Activated naive CD4-positive, alpha-beta T cell treated with anti-CD3 and anti-CD28 coated beads, Interleukin-2, amount 10 ng/mL, durations not matched to agents 7 days and 5 days (primary cell): Measurements from ENCODE around the gene ZCCHC3.

Experiments
- CTCF ChIA-PET: fragments of 350-600 bp; sonication (Branson Sonifier 250); formaldehyde crosslinking; loops from one replicate; lab custom pipeline; 2021; ENCODE audit warnings: antibody characterized with exemption; lab: Charles Lee
- DNase-seq: peaks from one replicate; pipeline ENCODE4 v3.0.0-alpha.2; 2020
- H3K27ac Mint-ChIP-seq: one replicate; pipeline ENCODE4 v1.8.0; 2021; ENCODE audit warnings: mild to moderate bottlenecking, moderate library complexity, mixed read lengths
- H3K27me3 Mint-ChIP-seq: one replicate; pipeline ENCODE4 v1.8.0; 2021; ENCODE audit warnings: mild to moderate bottlenecking, mixed read lengths
- H3K36me3 Mint-ChIP-seq: one replicate; pipeline ENCODE4 v1.8.0; 2021; ENCODE audit warnings: mixed read lengths
- H3K4me1 Mint-ChIP-seq: one replicate; pipeline ENCODE4 v1.8.0; 2021; ENCODE audit warnings: mixed read lengths
- H3K4me3 Mint-ChIP-seq: one replicate; pipeline ENCODE4 v1.8.0; 2021; ENCODE audit warnings: mild to moderate bottlenecking, moderate library complexity, mixed read lengths
- H3K9me3 Mint-ChIP-seq: one replicate; pipeline ENCODE4 v1.8.0; 2021; ENCODE audit warnings: mixed read lengths

The ZCCHC3 gene

GRCh38 chr20:312866-313265 is 15.5 kb downstream of the ZCCHC3 start:
- CTCF ChIA-PET = interaction anchor here (1.7 kb wide), 2 partner anchors 18 to 41 kb away, joined by 3 to 5 read pairs; no protein-coding TSS in a partner anchor
- Mint-ChIP-seq H3K27ac (no peak overlapping the region), H3K4me1 (peaks cover 19% of the 10 kb centered on the region), H3K36me3 (no peaks in the 10 kb centered on the region), H3K27me3 (peaks cover 12% of the 10 kb centered on the region), H3K9me3 (no peaks in the 10 kb centered on the region), H3K4me3 (no peak overlapping the region)
- no peak for DNase-seq

GRCh38 chr20:313402-313801 is 16.0 kb downstream of the ZCCHC3 start:
- Mint-ChIP-seq H3K36me3 (no peaks in the 10 kb centered on the region), H3K27me3 (peaks cover 12% of the 10 kb centered on the region), H3K9me3 (no peaks in the 10 kb centered on the region), H3K4me1 (peaks cover 19% of the 10 kb centered on the region), H3K27ac (no peak overlapping the region), H3K4me3 (no peak overlapping the region)
- CTCF ChIA-PET = interaction anchor here (1.4 kb wide), 1 partner anchor 18 kb away, joined by 4 read pairs; no protein-coding TSS in a partner anchor
- DNase-seq = no peak

GRCh38 chr20:313948-314347 is 16.6 kb downstream of the ZCCHC3 start:
- Mint-ChIP-seq H3K4me1 (peaks cover 19% of the 10 kb centered on the region), H3K27me3 (peaks cover 12% of the 10 kb centered on the region), H3K36me3 (no peaks in the 10 kb centered on the region), H3K9me3 (no peaks in the 10 kb centered on the region), H3K27ac (no peak overlapping the region), H3K4me3 (no peak overlapping the region)
- CTCF ChIA-PET = interaction anchor here (1.4 kb wide), 1 partner anchor 17 kb away, joined by 4 read pairs; no protein-coding TSS in a partner anchor
- DNase-seq = no peak

GRCh38 chr20:316316-317068 is 19.1 kb downstream of the ZCCHC3 start:
- CTCF ChIA-PET = no interaction called here
- no peak for DNase-seq
- no peak overlapping the region for H3K27ac Mint-ChIP-seq
- peaks cover 3% of the 10 kb centered on the region for H3K4me1 Mint-ChIP-seq
- H3K27me3 Mint-ChIP-seq = peaks cover 8% of the 10 kb centered on the region
- no peaks in the 10 kb centered on the region for H3K36me3 Mint-ChIP-seq
- H3K4me3 Mint-ChIP-seq = no peak overlapping the region
- no peaks in the 10 kb centered on the region for H3K9me3 Mint-ChIP-seq

GRCh38 chr20:324177-325044 is 27.0 kb downstream of the ZCCHC3 start:
- Mint-ChIP-seq H3K4me1 (peaks cover 34% of the 10 kb centered on the region), H3K27ac (peak overlapping the region; percentile 93), H3K27me3 (peaks cover 33% of the 10 kb centered on the region), H3K4me3 (peak overlapping the region; percentile 87), H3K36me3 (peaks cover 2% of the 10 kb centered on the region), H3K9me3 (no peaks in the 10 kb centered on the region)
- DNase-seq = peak; percentile 93
- CTCF ChIA-PET = interaction anchor here (0.8 to 1.8 kb wide), 4 partner anchors 14 to 44 kb away, joined by 3 to 6 read pairs (median 4); no protein-coding TSS in a partner anchor

- Mint-ChIP-seq H3K36me3 (peaks cover 2% of the 10 kb centered on the region), H3K4me3 (peak within 1 kb of the TSS; percentile 87), H3K9me3 (no peaks in the 10 kb centered on the region), H3K4me1 (peaks cover 42% of the 10 kb centered on the region), H3K27me3 (peaks cover 33% of the 10 kb centered on the region), H3K27ac (peak within 1 kb of the TSS; percentile 93)
- DNase-seq = peak; percentile 98
- CTCF ChIA-PET = interaction anchor here (0.6 to 1.8 kb wide), 4 partner anchors 15 to 78 kb away, joined by 3 to 6 read pairs (median 4); no protein-coding TSS in a partner anchor
These were observed 27.9 kb downstream of the ZCCHC3 start, which contains the start of gene SOX12 for GRCh38 chr20:325045-325888. Gene SOX12, plus strand, starts transcription at chr20:325552. Its CDS starts 373 bp downstream, at chr20:325925.

- H3K4me1 Mint-ChIP-seq = peaks cover 45% of the 10 kb centered on the region
- H3K4me3 Mint-ChIP-seq = peak overlapping the region; percentile 78
- no peaks in the 10 kb centered on the region for H3K9me3 Mint-ChIP-seq
- CTCF ChIA-PET = no interaction called here
- H3K36me3 Mint-ChIP-seq = peaks cover 2% of the 10 kb centered on the region
- peak overlapping the region; percentile 72 for H3K27ac Mint-ChIP-seq
- DNase-seq = peak; percentile 66
- H3K27me3 Mint-ChIP-seq = peaks cover 33% of the 10 kb centered on the region
These were observed 28.7 kb downstream of the ZCCHC3 start for GRCh38 chr20:325889-326644.

- CTCF ChIA-PET = no interaction called here
- Mint-ChIP-seq H3K27ac (peak overlapping the region; percentile 60), H3K9me3 (no peaks in the 10 kb centered on the region), H3K36me3 (peaks cover 2% of the 10 kb centered on the region), H3K27me3 (peaks cover 29% of the 10 kb centered on the region), H3K4me3 (peak overlapping the region; percentile 64), H3K4me1 (peaks cover 45% of the 10 kb centered on the region)
- DNase-seq = no peak
These were observed 29.3 kb downstream of the ZCCHC3 start for GRCh38 chr20:326645-327185.

GRCh38 chr20:327186-328026 is 30.0 kb downstream of the ZCCHC3 start:
- Mint-ChIP-seq H3K27me3 (peaks cover 26% of the 10 kb centered on the region), H3K4me3 (peak overlapping the region; percentile 64), H3K36me3 (peaks cover 2% of the 10 kb centered on the region), H3K9me3 (no peaks in the 10 kb centered on the region), H3K4me1 (peaks cover 45% of the 10 kb centered on the region), H3K27ac (no peak overlapping the region)
- peak; percentile 81 for DNase-seq
- CTCF ChIA-PET = no interaction called here

GRCh38 chr20:328027-328974 is 30.9 kb downstream of the ZCCHC3 start:
- H3K9me3 Mint-ChIP-seq = no peaks in the 10 kb centered on the region
- peaks cover 2% of the 10 kb centered on the region for H3K36me3 Mint-ChIP-seq
- DNase-seq = no peak
- H3K4me3 Mint-ChIP-seq = peak overlapping the region; percentile 47
- CTCF ChIA-PET = interaction anchor here (3.3 to 6.2 kb wide), 2 partner anchors 17 to 19 kb away, joined by 13 to 34 read pairs; partner anchors contain the start of gene NRSN2
- H3K27ac Mint-ChIP-seq = peak overlapping the region; percentile 29
- H3K27me3 Mint-ChIP-seq = peaks cover 26% of the 10 kb centered on the region
- H3K4me1 Mint-ChIP-seq = peaks cover 45% of the 10 kb centered on the region

GRCh38 chr20:328975-329695 is 31.8 kb downstream of the ZCCHC3 start:
- Mint-ChIP-seq H3K36me3 (peaks cover 2% of the 10 kb centered on the region), H3K9me3 (no peaks in the 10 kb centered on the region), H3K4me3 (peak overlapping the region; percentile 47), H3K4me1 (peaks cover 41% of the 10 kb centered on the region), H3K27ac (peak overlapping the region; percentile 29), H3K27me3 (peaks cover 22% of the 10 kb centered on the region)
- no peak for DNase-seq
- CTCF ChIA-PET = interaction anchor here (1.4 to 6.2 kb wide), 4 partner anchors 16 to 62 kb away, joined by 3 to 34 read pairs (median 17); partner anchors contain the start of gene NRSN2
